IMR-90 (cell line): ENCODE results near the gene B3GAT1. TPM values are rescaled to one million over a fixed set of nuclear protein-coding genes. Genes with fewer than 3 reads are reported as not detected.

ENCODE experiments used
- ATAC-seq: fragments of 200-7000 bp; cut with Tn5 transposase; 2 replicates; pipeline ENCODE4 v1.9.1; 2020; ENCODE audit warnings: low read depth, mild to moderate bottlenecking, moderate library complexity
- BruUV-seq: library from RNA; stranded (reverse); fragments of 400-500 nt; replicated peaks from 2 replicates; lab custom pipeline; 2021; lab: Mats Ljungman, UMichigan
- CTCF ChIA-PET: fragments of 300-600 bp; formaldehyde crosslinking; extraction: SDS; loops from one replicate; lab custom pipeline; 2021; ENCODE audit warnings: antibody characterized with exemption; lab: Yijun Ruan, JAX
- POLR2A ChIA-PET: fragments of 300-600 bp; sonication (Branson Sonifier 250); formaldehyde crosslinking; loops from one replicate; lab custom pipeline; 2022; ENCODE audit warnings: antibody characterized with exemption; ENCODE audit not compliant: unreplicated experiment; lab: Charles Lee
- DNase-seq: peaks from one replicate; pipeline ENCODE4 v3.0.0; 2013
- H2AFZ ChIP-seq: replicated peaks from 2 replicates; pipeline ENCODE3; 2013; ENCODE audit warnings: low read length, mild to moderate bottlenecking; ENCODE audit not compliant: poor library complexity
- H2AK5ac ChIP-seq: 2 replicates; pipeline ENCODE4 v1.6.1; 2013; ENCODE audit warnings: low read depth, low read length, inconsistent platforms
- H2AK9ac ChIP-seq: replicated peaks from 2 replicates; pipeline ENCODE3; 2013; ENCODE audit warnings: mild to moderate bottlenecking, low read depth, low read length, moderate library complexity; ENCODE audit not compliant: poor library complexity
- H2BK120ac ChIP-seq: 2 replicates; pipeline ENCODE4 v1.6.1; 2013; ENCODE audit warnings: low read depth, low read length, inconsistent platforms
- H2BK15ac ChIP-seq: 3 replicates; pipeline ENCODE4 v1.6.1; 2013; ENCODE audit warnings: low read depth, low read length, inconsistent platforms
- H2BK20ac ChIP-seq: 2 replicates; pipeline ENCODE4 v1.6.1; 2013; ENCODE audit warnings: low read depth, mild to moderate bottlenecking, inconsistent platforms, low read length, moderate library complexity
- H2BK5ac ChIP-seq: 2 replicates; pipeline ENCODE4 v1.6.1; 2013; ENCODE audit warnings: mild to moderate bottlenecking, low read depth, low read length, inconsistent platforms; ENCODE audit not compliant: poor library complexity, severe bottlenecking
- H3K14ac ChIP-seq: replicated peaks from 2 replicates; pipeline ENCODE4 v1.6.1; 2013; ENCODE audit warnings: low read depth, low read length, inconsistent platforms
- H3K18ac ChIP-seq: 2 replicates; pipeline ENCODE4 v1.6.1; 2013; ENCODE audit warnings: low read depth, low read length, control low read depth
- H3K23ac ChIP-seq: 2 replicates; pipeline ENCODE4 v1.6.1; 2013; ENCODE audit warnings: low read depth, low read length, inconsistent platforms
- H3K27ac ChIP-seq: 2 replicates; pipeline ENCODE4 v1.5.1; 2013; ENCODE audit warnings: mild to moderate bottlenecking, control low read depth, low read length; ENCODE audit not compliant: insufficient read depth
- H3K27me3 ChIP-seq: 2 replicates; pipeline ENCODE4 v1.6.1; 2013; ENCODE audit warnings: low read length; ENCODE audit not compliant: control insufficient read depth, insufficient read depth
- H3K36me3 ChIP-seq: 2 replicates; pipeline ENCODE4 v1.6.1; 2013; ENCODE audit warnings: low read length, mixed read lengths; ENCODE audit not compliant: control insufficient read depth, insufficient read depth
- H3K4ac ChIP-seq: 2 replicates; pipeline ENCODE4 v1.6.1; 2013; ENCODE audit warnings: low read depth, low read length, inconsistent platforms
- H3K4me1 ChIP-seq: 2 replicates; pipeline ENCODE4 v1.6.1; 2013; ENCODE audit warnings: low read length, mixed read lengths; ENCODE audit not compliant: control insufficient read depth, insufficient read depth
- H3K4me2 ChIP-seq: 2 replicates; pipeline ENCODE4 v1.6.1; 2013; ENCODE audit warnings: low read depth, mild to moderate bottlenecking, control low read depth, low read length, moderate library complexity
- H3K4me3 ChIP-seq: 2 replicates; pipeline ENCODE4 v1.5.1; 2013; ENCODE audit warnings: low read depth, mild to moderate bottlenecking, control low read depth, low read length, moderate library complexity; ENCODE audit not compliant: insufficient read depth
- H3K56ac ChIP-seq: 2 replicates; pipeline ENCODE4 v1.6.1; 2013; ENCODE audit warnings: low read length, inconsistent platforms; ENCODE audit not compliant: insufficient read depth; ENCODE audit errors: extremely low read depth
- H3K79me1 ChIP-seq, 2 experiments: 2 replicates each; pipeline ENCODE4 v1.6.1; 2013; ENCODE audit warnings: low read length in 2 of 2, inconsistent platforms in 1 of 2, low read depth in 1 of 2
- H3K9ac ChIP-seq: 2 replicates; pipeline ENCODE4 v1.6.1; 2013; ENCODE audit warnings: low read depth, low read length, control low read depth
- H3K9me1 ChIP-seq: 2 replicates; pipeline ENCODE4 v1.6.1; 2013; ENCODE audit warnings: low read length, inconsistent platforms; ENCODE audit not compliant: insufficient read depth
- H3K9me3 ChIP-seq: 2 replicates; pipeline ENCODE4 v1.6.1; 2013; ENCODE audit warnings: low read length; ENCODE audit not compliant: control insufficient read depth, insufficient read depth
- H4K20me1 ChIP-seq: 2 replicates; pipeline ENCODE4 v1.6.1; 2013; ENCODE audit warnings: low read length, inconsistent platforms; ENCODE audit not compliant: insufficient read depth
- H4K5ac ChIP-seq: 2 replicates; pipeline ENCODE4 v1.6.1; 2013; ENCODE audit warnings: mild to moderate bottlenecking, low read depth, low read length, control low read depth
- H4K8ac ChIP-seq, 2 experiments: 2 replicates each; pipeline ENCODE4 v1.6.1; 2013; ENCODE audit warnings: low read depth in 2 of 2, low read length in 2 of 2, control low read depth in 1 of 2, inconsistent platforms in 1 of 2
- H4K91ac ChIP-seq: 2 replicates; pipeline ENCODE4 v1.6.1; 2013; ENCODE audit warnings: low read depth, low read length, inconsistent platforms; ENCODE audit not compliant: insufficient read depth
- BHLHE40 ChIP-seq: fragments of 150-350 bp; IDR thresholded peaks from 2 replicates; pipeline ENCODE4 v1.6.1; 2016; ENCODE audit warnings: mild to moderate bottlenecking, low read depth, low read length
- CTCF ChIP-seq: conservative IDR thresholded peaks from 2 replicates; pipeline ENCODE4 v1.5.1; 2012; ENCODE audit warnings: mild to moderate bottlenecking, low read depth, low read length, improper control_type of control experiment
- FOS ChIP-seq: fragments of 150-350 bp; IDR thresholded peaks from 2 replicates; pipeline ENCODE4 v1.6.1; 2016; ENCODE audit warnings: low read depth, low read length
- MAFK ChIP-seq: IDR thresholded peaks from 2 replicates; pipeline ENCODE4 v1.6.1; 2012; ENCODE audit warnings: low read depth, low read length, improper control_type of control experiment
- MXI1 ChIP-seq: IDR thresholded peaks from 2 replicates; pipeline ENCODE4 v1.6.1; 2012; ENCODE audit warnings: low read depth, mild to moderate bottlenecking, low read length, moderate library complexity, borderline replicate concordance
- NFE2L2 ChIP-seq: fragments of 150-350 bp; IDR thresholded peaks from 2 replicates; pipeline ENCODE4 v1.6.1; 2016; ENCODE audit warnings: low read depth, mild to moderate bottlenecking, low read length
- RAD21 ChIP-seq: IDR thresholded peaks from 2 replicates; pipeline ENCODE4 v1.6.1; 2012; ENCODE audit warnings: low read length, improper control_type of control experiment
- RCOR1 ChIP-seq: IDR thresholded peaks from 2 replicates; pipeline ENCODE4 v1.6.1; 2012; ENCODE audit warnings: mild to moderate bottlenecking, low read length, improper control_type of control experiment; ENCODE audit not compliant: insufficient replicate concordance
- RFX5 ChIP-seq: IDR thresholded peaks from 2 replicates; pipeline ENCODE4 v1.8.0; 2012; ENCODE audit warnings: low read depth, mild to moderate bottlenecking, low read length, moderate library complexity
- USF2 ChIP-seq: fragments of 150-350 bp; IDR thresholded peaks from 2 replicates; pipeline ENCODE4 v1.6.1; 2017; ENCODE audit warnings: mild to moderate bottlenecking, antibody characterized with exemption, low read length, low read depth
- WGBS, 2 experiments: methylation state at CpG; one replicate each; pipeline versions ENCODE4 v1.1.5 to v1.1.7; 2013; ENCODE audit warnings: missing lambda C conversion rate in 2 of 2; ENCODE audit not compliant: insufficient read length in 1 of 2; ENCODE audit errors: extremely low coverage in 2 of 2; 5-methylcytosine and 5-hydroxymethylcytosine counted together
- dilution Hi-C: fragments of 300-500 bp; cut with HindIII; formaldehyde crosslinking; loops from one replicate; pipeline ENCODE4 v1.14.3; 2018; ENCODE audit warnings: low sequenced_read_pairs; ENCODE audit not compliant: unreplicated experiment
- in situ Hi-C: fragments of 300-500 bp; cut with MboI; formaldehyde crosslinking; loops from 3 replicates; pipeline ENCODE4 v1.14.3; 2019; ENCODE audit warnings: low sequenced_read_pairs, inconsistent platforms, mixed read lengths
- intact Hi-C: fragments of 100-400 bp; cut with micrococcal nuclease; formaldehyde crosslinking; loops from 2 replicates; pipeline ENCODE4 v1.10.0; 2022
- polyA plus RNA-seq, 3 experiments: library from polyadenylated mRNA; depleted of rRNA; stranded (reverse); fragments of >200 nt; gene quantifications; 2 replicates each; pipeline ENCODE4 v1.2.3, GENCODE V29; 2012; ENCODE audit warnings: low replicate concordance in 1 of 3
- total RNA-seq: library from RNA; depleted of rRNA; stranded (reverse); fragments of >200 nt; gene quantifications from 2 replicates; pipeline ENCODE4 v1.2.3, GENCODE V29; 2012

Gene B3GAT1
- total and polyA plus RNA-seq, 2 of the 4 experiments (the other 2 are of a cell fraction), result not detected

GRCh38 chr11:134365011-134365925 lies 46.8 kb downstream of the B3GAT1 start (continued):
- no peak for TF ChIP-seq MXI1

GRCh38 chr11:134364261-134364660 lies 47.8 kb downstream of the B3GAT1 start:
- BruUV-seq, result no TSS peak

More at GRCh38 chr11:134364261-134364660, 47.8 kb downstream of the B3GAT1 start:
- Histone ChIP-seq H4K91ac (no peak overlapping the region), H3K4me3 (no peak overlapping the region), H4K8ac (no peak overlapping the region), H2AK5ac (no peak overlapping the region), H3K79me1 (no peaks in the 10 kb centered on the region), H3K4me1 (no peaks in the 10 kb centered on the region), H3K18ac (no peak overlapping the region), H3K36me3 (no peaks in the 10 kb centered on the region), H3K27ac (no peak overlapping the region), H2BK120ac (no peak overlapping the region), H3K14ac (no peak overlapping the region), H3K9ac (no peak overlapping the region), H3K9me1 (no peaks in the 10 kb centered on the region), H2BK15ac (no peak overlapping the region), H2BK5ac (no peak overlapping the region), H2BK20ac (no peak overlapping the region), H3K56ac (no peak overlapping the region), H3K9me3 (peaks cover 22% of the 10 kb centered on the region), H3K4me2 (no peak overlapping the region), H2AK9ac (no peak overlapping the region), H3K27me3 (no peaks in the 10 kb centered on the region), H4K5ac (no peak overlapping the region), H4K20me1 (no peaks in the 10 kb centered on the region; the same call in 1 of the 2 replicates), H3K23ac (no peak overlapping the region), H3K4ac (no peak overlapping the region), H2AFZ (no peak overlapping the region)
- CTCF ChIA-PET, result no interaction called here
- ATAC-seq (no peak), DNase-seq (no peak)
- in situ Hi-C loops, result no loop called here
- dilution Hi-C loops, result no loop called here
- TF ChIP-seq CTCF (no peak), USF2 (no peak), NFE2L2 (no peak), RAD21 (no peak), FOS (no peak), RFX5 (no peak), RCOR1 (no peak), MXI1 (no peak), BHLHE40 (no peak), MAFK (no peak)
- intact Hi-C loops, result no loop called here
- 33% methylated on average over 1 of the region's 9 CpGs; no CpG with 5 or more reads in 1 of the 2 experiments for WGBS, 2 experiments
- POLR2A ChIA-PET, result no interaction called here
